Measurements from ENCODE around the gene ATP8A2. TPM values are rescaled to one million over a fixed set of nuclear protein-coding genes. Genes with fewer than 3 reads are reported as not detected.

Gene ATP8A2
- total RNA-seq, 4 donors from 2014 or later = 0.13 to 0.24 (median 0.20) TPM

DNA sequence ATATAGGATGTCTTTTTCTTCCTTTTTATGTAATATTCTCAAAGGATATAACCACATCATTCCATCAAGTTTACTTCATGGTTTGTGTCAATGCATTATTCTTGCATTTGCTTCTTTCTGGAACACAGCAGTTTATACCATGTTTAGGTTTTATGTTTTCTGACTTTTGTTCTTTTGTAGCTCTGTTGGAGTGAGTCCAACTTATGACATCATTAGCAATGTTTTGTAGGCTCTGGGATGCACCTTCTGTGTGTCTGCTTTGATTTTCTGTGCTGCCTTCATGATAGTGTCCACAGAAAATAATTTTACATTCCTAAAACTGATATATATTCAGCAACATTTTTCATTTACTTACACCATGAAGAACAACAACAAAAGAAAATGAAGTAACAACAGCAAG, 611.1 kb downstream of the ATP8A2 start:
- H3K36me3 ChIP-seq = no peaks in the 10 kb centered on the region
- no peaks in the 10 kb centered on the region for H3K9me3 ChIP-seq
- DNase-seq (ENCODE audit: low spot score in 2 of 2) = no peak
- no peak for TF ChIP-seq EP300 (IDR thresholded peaks at IDR 0.05)
- TF ChIP-seq POLR2AphosphoS5 (IDR thresholded peaks at IDR 0.05) = no peak
- TF ChIP-seq, protein P1, sequence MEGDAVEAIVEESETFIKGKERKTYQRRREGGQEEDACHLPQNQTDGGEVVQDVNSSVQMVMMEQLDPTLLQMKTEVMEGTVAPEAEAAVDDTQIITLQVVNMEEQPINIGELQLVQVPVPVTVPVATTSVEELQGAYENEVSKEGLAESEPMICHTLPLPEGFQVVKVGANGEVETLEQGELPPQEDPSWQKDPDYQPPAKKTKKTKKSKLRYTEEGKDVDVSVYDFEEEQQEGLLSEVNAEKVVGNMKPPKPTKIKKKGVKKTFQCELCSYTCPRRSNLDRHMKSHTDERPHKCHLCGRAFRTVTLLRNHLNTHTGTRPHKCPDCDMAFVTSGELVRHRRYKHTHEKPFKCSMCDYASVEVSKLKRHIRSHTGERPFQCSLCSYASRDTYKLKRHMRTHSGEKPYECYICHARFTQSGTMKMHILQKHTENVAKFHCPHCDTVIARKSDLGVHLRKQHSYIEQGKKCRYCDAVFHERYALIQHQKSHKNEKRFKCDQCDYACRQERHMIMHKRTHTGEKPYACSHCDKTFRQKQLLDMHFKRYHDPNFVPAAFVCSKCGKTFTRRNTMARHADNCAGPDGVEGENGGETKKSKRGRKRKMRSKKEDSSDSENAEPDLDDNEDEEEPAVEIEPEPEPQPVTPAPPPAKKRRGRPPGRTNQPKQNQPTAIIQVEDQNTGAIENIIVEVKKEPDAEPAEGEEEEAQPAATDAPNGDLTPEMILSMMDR (IDR thresholded peaks at IDR 0.05) = no peak
- TF ChIP-seq POLR2A (IDR thresholded peaks at IDR 0.05) = no peak
- H3K27ac ChIP-seq = no peak overlapping the region
- H3K4me3 ChIP-seq = no peak overlapping the region
- no peaks in the 10 kb centered on the region for H3K27me3 ChIP-seq
- no peaks in the 10 kb centered on the region for H3K4me1 ChIP-seq

DNA sequence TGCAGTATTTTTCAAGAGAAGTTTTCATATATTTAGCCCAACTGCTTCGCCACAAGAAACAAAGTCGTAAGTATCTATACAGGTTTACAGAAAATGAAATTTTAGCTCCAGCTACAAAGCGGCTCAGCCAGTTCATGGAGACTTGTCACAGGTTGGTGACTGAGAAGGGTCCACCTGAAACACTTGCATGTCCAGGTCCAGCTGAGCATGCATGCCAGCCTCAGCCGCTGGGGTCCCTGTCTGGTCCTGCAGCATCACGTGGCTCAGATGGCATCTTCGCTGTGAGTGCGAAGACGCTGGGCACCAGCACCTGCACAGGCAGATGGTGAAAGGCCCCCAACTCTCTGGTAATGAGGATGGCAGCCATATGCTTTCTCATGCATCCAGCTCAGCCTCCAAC, 616.2 kb downstream of the ATP8A2 start:
- TF ChIP-seq EP300 (IDR thresholded peaks at IDR 0.05) = no peak
- TF ChIP-seq POLR2A (IDR thresholded peaks at IDR 0.05) = no peak
- no peak for TF ChIP-seq POLR2AphosphoS5 (IDR thresholded peaks at IDR 0.05)
- TF ChIP-seq, protein P1 (IDR thresholded peaks at IDR 0.05) = no peak
- Histone ChIP-seq H3K4me3 (no peak overlapping the region), H3K36me3 (no peaks in the 10 kb centered on the region), H3K27ac (no peak overlapping the region), H3K27me3 (no peaks in the 10 kb centered on the region), H3K4me1 (no peaks in the 10 kb centered on the region), H3K9me3 (no peaks in the 10 kb centered on the region)
- no peak for DNase-seq (ENCODE audit: low spot score in 2 of 2)
- WGBS = 96% methylated on average over 8 of the region's 8 CpGs

DNA sequence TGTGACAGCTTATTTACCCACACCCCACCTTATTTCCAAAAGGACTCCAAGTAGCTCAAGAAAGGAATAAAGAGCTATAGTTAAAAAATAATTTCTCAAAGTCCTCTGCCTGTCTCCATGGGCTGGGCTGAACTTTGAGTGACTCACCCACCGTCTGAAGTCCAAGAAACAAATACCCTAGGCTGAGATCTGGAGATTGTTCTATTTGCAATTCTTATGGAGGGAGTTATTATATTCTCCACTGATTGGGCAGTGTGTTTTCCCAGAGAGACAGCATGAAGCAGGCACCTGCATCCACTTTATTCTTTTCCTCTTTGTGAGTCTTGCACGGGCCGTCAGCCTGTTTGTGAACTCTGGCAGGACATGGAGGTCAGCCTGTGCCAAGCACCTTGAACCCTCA, 616.9 kb downstream of the ATP8A2 start:
- H3K27me3 ChIP-seq = no peaks in the 10 kb centered on the region
- H3K4me1 ChIP-seq = no peaks in the 10 kb centered on the region
- no peak for TF ChIP-seq POLR2AphosphoS5 (IDR thresholded peaks at IDR 0.05)
- no peak for TF ChIP-seq POLR2A (IDR thresholded peaks at IDR 0.05)
- TF ChIP-seq, protein P1 (IDR thresholded peaks at IDR 0.05) = no peak
- TF ChIP-seq EP300 (IDR thresholded peaks at IDR 0.05) = no peak
- H3K27ac ChIP-seq = no peak overlapping the region
- H3K36me3 ChIP-seq = no peaks in the 10 kb centered on the region
- no peak overlapping the region for H3K4me3 ChIP-seq
- 35% methylated on average over 3 of the region's 3 CpGs for WGBS
- H3K9me3 ChIP-seq = no peaks in the 10 kb centered on the region
- no peak for DNase-seq (ENCODE audit: low spot score in 2 of 2)

DNA sequence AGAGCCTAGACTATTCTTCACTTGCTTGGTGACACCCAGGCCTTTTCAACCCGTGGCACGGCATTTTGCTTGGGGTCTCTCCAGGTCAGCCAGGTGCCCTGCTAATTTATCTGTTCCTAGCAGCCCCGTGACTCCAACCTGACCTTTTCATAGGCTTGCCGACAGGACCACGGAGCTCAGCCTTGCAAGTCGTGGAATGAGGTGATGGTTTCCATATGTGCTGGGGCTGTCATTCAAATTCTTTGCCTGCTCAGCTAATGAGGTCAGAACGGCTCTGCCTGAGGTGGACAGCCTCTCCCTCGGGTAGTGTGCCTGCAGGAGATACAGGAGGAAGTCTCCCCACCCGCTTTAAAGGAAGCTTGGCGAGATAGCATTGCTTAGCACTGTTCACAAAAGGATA, 619.0 kb downstream of the ATP8A2 start:
- no peaks in the 10 kb centered on the region for H3K27me3 ChIP-seq
- no peaks in the 10 kb centered on the region for H3K9me3 ChIP-seq
- H3K27ac ChIP-seq = no peak overlapping the region
- H3K36me3 ChIP-seq = no peaks in the 10 kb centered on the region
- TF ChIP-seq EP300 (IDR thresholded peaks at IDR 0.05) = no peak
- TF ChIP-seq, protein P1 (IDR thresholded peaks at IDR 0.05) = no peak
- no peak for TF ChIP-seq POLR2AphosphoS5 (IDR thresholded peaks at IDR 0.05)
- TF ChIP-seq POLR2A (IDR thresholded peaks at IDR 0.05) = no peak
- DNase-seq (ENCODE audit: low spot score in 2 of 2) = no peak
- WGBS = 29% methylated on average over 10 of the region's 10 CpGs
- H3K4me3 ChIP-seq = no peak overlapping the region
- no peaks in the 10 kb centered on the region for H3K4me1 ChIP-seq

GRCh38 chr13:25992076-25992475, 620.3 kb downstream of the ATP8A2 start:
- TF ChIP-seq, protein P1 (IDR thresholded peaks at IDR 0.05) = no peak
- H3K27ac ChIP-seq = no peak overlapping the region
- WGBS = 55% methylated on average over 1 of the region's 1 CpG
- DNase-seq (ENCODE audit: low spot score in 2 of 2) = no peak
- H3K27me3 ChIP-seq = no peaks in the 10 kb centered on the region
- no peak overlapping the region for H3K4me3 ChIP-seq
- no peaks in the 10 kb centered on the region for H3K36me3 ChIP-seq
- H3K4me1 ChIP-seq = no peaks in the 10 kb centered on the region
- no peaks in the 10 kb centered on the region for H3K9me3 ChIP-seq
